Left kidney (tissue), 8 donors: ENCODE data around the gene UBQLN4. TPM values are rescaled to one million over a fixed set of nuclear protein-coding genes. Genes with fewer than 3 reads are reported as not detected.

Experiments used
- DNase-seq: peaks from one replicate; pipeline ENCODE4 v3.0.0-alpha.2; 2013
- long read RNA-seq, 8 donors: transcript quantifications; one replicate each; lab custom pipeline, GENCODE V29; 2026
- polyA plus RNA-seq: library from polyadenylated mRNA; unstranded; fragments of 120-200 nt; gene quantifications from one replicate; pipeline ENCODE4 v1.2.1, GENCODE V29; 2013; ENCODE audit not compliant: insufficient read length

The UBQLN4 gene
- 56.8 TPM for polyA plus RNA-seq
- long read RNA-seq, donor 1, partial matches to known transcripts: 57 of 58 reads
- long read RNA-seq, donor 1, other reads (novel, unspliced or antisense): 0 of 58 reads
- long read RNA-seq, donor 2, partial matches to known transcripts: 35 of 38 reads
- long read RNA-seq, donor 2, other reads (novel, unspliced or antisense): 0 of 38 reads
- long read RNA-seq, donor 3, partial matches to known transcripts: 0 of 1 reads
- long read RNA-seq, donor 3, other reads (novel, unspliced or antisense): 0 of 1 reads
- long read RNA-seq, donor 4, partial matches to known transcripts: 0 of 1 reads
- long read RNA-seq, donor 4, other reads (novel, unspliced or antisense): 0 of 1 reads
- long read RNA-seq, donor 5, partial matches to known transcripts: 11 of 15 reads
- long read RNA-seq, donor 5, other reads (novel, unspliced or antisense): 0 of 15 reads
- long read RNA-seq, donor 6, partial matches to known transcripts: 44 of 47 reads
- long read RNA-seq, donor 6, other reads (novel, unspliced or antisense): 0 of 47 reads
- long read RNA-seq, donor 7, transcript UBQLN4-201 (11 exons, 3,576 nt): major isoform, 5 of 96 reads
- long read RNA-seq, donor 7, partial matches to known transcripts: 90 of 96 reads
- long read RNA-seq, donor 7, other reads (novel, unspliced or antisense): 0 of 96 reads
- long read RNA-seq, donor 8, partial matches to known transcripts: 0 of 2 reads
- long read RNA-seq, donor 8, other reads (novel, unspliced or antisense): 0 of 2 reads

GRCh38 chr1:156053768-156054499, at the start of gene UBQLN4:
Gene UBQLN4 (minus strand): TSS chr1:156053798. CDS start chr1:156053701, 97 bp downstream.
- DNase-seq: peak; percentile 83

DNA sequence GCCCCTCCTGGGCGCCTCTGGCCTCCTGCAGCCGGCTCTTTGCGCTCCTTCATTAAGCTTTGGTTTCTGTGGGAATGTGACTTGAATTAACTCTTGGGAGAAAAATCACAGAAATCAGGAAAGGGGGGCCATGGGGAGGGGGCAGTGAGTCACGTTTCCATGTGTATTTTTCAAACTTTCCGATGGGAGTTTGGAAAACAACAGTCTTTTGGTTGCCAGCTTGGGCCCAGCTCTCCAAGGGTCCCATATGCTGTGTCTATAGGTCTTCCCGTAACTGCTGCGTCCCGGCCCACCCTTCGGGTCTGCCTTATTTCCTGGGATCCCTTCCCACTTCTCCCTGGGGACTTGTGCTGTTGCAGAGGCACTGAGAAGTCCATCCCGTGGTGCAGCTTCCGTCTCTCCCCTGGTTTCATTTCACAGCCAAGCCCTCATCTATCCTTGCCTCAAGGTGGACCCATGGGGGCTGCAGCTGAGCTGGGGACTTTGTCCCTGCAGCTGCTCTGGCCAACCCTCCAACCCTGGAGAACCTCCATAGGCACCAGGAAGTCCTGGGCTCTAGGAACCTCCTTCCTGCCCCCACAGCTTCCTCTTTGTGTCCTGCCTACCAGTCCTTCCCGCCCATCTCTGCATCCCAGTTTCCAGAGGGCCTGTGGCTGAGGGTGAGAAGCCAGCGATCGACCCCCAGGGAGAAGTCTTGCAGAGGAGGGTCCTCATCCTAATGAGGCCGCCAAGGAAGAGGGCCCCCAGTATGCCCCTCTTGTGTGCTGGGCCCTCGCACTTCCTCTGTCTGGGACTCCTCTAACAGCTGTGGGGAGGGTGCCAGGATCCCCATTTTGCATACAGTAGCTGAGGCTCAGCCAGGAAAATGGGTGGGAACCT, 49.3 kb upstream of the UBQLN4 start:
- DNase-seq: no peak

DNA sequence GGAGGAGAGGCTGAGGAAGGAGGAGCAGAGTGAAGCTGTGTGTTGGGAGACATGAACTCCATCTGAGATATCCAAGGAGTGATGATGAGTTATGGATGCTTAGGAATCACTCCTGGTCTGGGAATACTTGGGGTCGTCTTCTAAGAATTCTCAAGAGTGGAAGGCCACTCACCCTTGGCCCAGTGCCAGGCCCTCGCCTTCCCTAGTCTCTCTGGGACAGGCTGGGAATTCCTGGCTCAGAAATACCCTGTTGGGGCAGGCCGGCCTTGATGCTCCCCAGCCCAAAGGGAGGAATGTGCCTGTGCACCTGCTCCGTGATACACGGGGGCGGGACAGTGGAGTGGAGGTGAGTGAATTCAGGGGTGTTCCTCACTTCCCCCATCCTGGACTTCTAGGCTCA, 48.3 kb upstream of the UBQLN4 start:
- DNase-seq: no peak

DNA sequence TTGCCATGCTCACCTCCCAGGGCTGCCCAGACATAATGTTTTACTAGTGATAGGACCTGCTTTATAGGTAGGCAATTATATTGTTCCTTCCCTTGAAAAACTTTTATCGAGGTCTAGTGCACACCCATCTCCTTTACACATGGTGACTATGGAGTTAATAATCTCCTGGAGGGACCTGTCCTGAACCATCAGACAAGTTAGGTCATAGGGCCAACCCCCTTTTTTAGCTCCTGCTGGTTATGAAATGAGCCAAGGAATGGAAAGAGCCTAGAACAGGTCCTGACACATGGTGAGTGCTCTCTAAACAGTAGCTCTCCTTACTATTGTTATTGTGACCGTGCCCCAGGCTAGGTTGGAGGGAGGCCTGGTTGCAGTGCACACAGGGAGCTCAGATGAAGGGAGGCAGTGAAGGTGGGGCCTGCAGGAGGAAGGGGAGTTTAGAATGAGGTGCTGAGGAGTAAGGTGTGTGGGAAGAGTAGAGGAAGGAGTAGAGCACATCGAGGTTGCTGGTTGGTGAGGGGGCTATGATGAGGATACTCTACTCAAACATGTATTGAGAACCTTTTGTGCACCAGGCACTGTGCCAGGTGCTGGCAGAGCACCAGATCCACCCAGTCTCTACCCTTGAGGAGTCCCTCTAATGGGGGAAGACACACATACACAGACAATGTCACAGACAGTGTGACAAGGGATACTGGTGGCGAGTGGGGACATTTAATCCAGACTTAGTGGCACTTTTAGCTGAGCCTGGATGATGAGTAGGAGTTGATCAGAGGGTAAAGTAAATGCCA, 46.8 kb upstream of the UBQLN4 start:
- DNase-seq: no peak

DNA sequence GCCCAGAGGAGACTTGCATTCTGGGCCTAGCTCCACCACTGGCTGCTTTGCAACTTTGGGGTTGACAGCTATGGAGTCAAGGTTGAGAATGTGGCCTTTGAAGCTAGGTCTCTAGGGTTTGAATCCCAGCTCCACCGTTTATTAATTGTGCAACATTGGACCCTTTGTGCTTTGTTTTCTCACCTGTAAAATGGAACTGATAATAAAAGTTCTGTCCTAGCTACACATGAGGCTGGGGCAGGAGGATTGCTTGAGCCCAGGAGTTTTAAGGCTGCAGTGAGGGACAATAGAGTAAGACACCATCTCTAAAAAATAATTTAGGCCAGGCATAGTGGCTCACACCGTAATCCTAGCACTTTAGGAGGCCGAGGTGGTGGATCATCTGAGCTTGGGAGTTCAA, 45.7 kb upstream of the UBQLN4 start:
- DNase-seq: no peak

- no peak for DNase-seq
These were observed 45.2 kb upstream of the UBQLN4 start for GRCh38 chr1:156098784-156099183.

DNA sequence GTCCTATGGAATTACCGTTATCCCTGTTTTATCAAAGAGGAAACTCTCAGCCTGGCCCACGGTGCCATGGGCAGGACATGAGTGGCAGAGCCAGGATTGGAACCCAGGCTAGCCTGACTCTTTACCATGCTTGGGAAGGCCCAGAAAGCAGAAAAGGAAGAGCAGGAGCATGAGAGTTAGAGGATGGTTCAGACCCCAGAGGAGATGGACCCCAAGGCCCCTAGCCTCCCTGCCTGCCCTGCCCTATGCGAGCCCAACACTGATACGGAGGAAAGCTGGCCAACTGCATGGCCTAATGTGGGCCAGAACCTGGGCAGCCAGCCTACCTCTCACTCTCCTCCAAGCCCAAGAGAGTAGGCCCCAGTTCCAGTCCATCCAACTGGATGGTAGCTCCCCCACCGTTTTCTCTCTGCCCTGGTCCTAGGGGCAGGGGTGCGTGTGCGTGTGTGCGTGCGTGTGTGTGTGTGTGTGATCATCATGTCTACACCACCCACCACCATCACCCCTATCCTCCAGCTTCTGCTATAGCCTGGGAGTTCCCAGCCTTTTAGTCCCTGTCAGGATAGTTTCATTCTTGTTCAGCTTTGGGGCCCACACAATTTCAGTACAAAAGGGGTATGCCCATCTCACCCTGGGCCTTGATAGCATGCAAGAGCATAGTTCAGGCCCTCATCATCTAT, 44.0 kb upstream of the UBQLN4 start:
- DNase-seq: no peak

DNA sequence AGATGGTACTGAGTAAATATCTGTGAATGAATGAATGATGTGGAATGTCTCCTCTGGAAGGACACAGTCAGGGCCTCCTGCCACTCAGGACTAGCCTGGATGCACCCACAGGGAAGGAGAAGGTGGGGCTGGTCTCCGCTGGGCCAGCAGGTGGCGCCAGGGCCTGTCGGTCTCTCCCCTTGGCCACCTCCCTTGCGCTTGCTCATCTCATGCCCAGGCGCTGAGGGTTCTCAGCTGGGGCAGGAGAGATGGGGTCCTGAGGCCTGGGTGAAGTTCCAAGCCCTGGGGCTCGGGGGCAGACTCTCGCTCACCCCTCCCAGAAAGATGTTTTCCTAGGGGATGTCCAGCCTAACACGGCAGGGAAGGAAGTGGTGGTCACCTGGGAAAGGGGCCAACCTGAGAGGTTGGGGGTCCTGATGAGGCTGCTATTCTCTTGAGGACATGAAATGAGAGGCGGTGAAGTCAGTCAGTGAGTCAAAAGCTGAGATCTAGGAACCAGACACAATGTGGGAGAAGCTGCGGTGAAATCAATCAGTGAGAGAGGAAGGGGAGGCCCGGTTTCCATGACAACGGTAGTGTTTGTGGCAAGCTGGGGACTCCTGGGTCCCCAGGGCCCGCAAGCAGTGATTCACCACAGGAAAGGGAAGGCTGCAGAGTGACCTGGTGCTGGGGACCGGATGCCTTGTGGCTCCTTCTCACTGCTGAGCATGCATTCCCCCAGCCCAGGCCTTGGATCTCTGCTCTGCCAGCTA, 43.2 kb upstream of the UBQLN4 start:
- DNase-seq: no peak

DNA sequence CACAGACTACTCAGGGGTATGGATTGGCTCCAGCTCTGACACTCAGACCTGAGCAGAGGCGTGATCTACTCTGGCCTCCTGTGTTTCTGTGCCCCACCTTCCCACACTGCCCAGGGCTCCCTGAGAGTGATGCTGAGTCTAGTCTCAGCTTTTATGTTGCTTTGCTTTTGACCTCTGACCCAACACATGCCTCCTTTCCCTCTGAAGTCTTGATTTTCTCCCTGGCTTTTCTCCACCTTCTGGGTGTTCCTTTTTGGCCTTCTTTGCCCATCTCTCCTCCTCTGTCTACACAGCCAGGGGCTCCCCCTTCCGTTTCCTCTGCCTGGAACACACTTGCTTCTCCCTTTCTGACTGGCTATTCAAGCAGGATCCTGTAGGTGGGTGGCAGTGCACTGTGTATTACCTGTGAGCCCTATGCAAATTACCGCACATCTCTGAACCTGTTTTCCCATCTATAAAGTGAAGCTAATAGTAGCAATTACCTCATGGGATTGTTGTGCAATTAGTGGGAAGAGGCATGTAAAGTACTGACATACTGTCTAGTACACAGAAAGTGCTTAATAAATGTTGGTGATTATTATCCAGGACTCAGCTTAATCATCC, 42.4 kb upstream of the UBQLN4 start:
- no peak for DNase-seq

DNA sequence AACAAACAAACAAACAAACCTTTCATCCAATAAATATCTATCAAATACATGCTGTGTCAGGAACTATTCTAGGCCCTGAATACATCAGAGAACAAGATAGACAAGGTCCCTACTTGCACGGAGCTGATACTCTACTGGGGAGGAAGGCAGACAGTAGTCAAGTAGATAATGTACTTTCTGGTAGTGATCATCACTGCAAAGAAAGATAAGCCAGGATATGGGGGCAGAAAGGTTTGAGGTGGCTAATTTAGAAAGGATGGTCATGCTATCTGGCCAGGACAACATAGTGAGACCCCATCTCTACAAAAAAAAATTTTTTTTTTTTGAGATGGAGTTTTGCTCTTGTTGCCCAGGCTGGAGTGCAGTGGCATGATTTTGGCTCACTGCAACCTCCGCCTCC, 38.0 kb upstream of the UBQLN4 start:
- no peak for DNase-seq

DNA sequence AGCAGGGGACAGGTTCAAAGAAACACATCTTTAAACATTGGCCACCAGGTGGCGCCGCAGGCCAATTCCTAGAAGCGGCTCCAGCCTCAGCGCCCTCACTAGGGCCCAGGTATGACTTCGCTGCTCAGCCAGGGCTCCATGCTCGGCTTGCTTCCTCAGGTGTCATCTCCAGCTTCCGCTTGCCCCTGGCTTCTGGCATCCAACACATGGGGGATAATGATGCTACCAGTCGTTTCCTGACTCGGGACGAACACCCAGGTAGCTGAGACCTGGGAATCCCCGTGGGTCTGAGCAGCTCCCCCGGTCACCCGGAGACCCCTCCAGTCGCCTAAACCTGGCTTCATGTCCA, 37.2 kb upstream of the UBQLN4 start:
- DNase-seq: peak; percentile 84

- no peak for DNase-seq
These were observed 36.7 kb upstream of the UBQLN4 start for GRCh38 chr1:156090138-156090839.

- DNase-seq: no peak
These were observed 36.1 kb upstream of the UBQLN4 start for GRCh38 chr1:156089704-156090103.

- DNase-seq: no peak
These were observed 32.7 kb upstream of the UBQLN4 start for GRCh38 chr1:156086256-156086662.

GRCh38 chr1:156083800-156084790, 30.5 kb upstream of the UBQLN4 start:
- DNase-seq: no peak

- peak; percentile 93 for DNase-seq
These were observed 28.9 kb upstream of the UBQLN4 start, which contains the start of gene MEX3A for GRCh38 chr1:156082309-156083091. Gene MEX3A (minus strand): TSS chr1:156082465. CDS start chr1:156081998, 467 bp downstream.
